CD4-positive, alpha-beta T cell treated with Interleukin-6 for 4 hours (primary cell): Measurements from ENCODE around the gene MAP3K13.
"Not testable (repeated sequence)": the region's sequence is repeated elsewhere in the genome, so short reads cannot be mapped to it uniquely, and the experiment has no call there.

Source experiments
- DNase-seq: peaks from one replicate; pipeline ENCODE4 v3.0.0-alpha.2; 2020; ENCODE audit warnings: mixed read lengths

The MAP3K13 gene

GRCh38 chr3:185399737-185400667 is 37.1 kb downstream of the MAP3K13 start:
- no peak for DNase-seq

- DNase-seq = no peak
These were observed 37.9 kb downstream of the MAP3K13 start for GRCh38 chr3:185400866-185401265.

- no peak for DNase-seq
These were observed 38.5 kb downstream of the MAP3K13 start for GRCh38 chr3:185401319-185401955.

- no peak for DNase-seq
These were observed 39.6 kb downstream of the MAP3K13 start for GRCh38 chr3:185402561-185402960.

GRCh38 chr3:185403002-185403401 is 40.1 kb downstream of the MAP3K13 start:
- no peak for DNase-seq

GRCh38 chr3:185405243-185405642 is 42.3 kb downstream of the MAP3K13 start:
- DNase-seq = no peak

GRCh38 chr3:185405664-185406063 is 42.7 kb downstream of the MAP3K13 start:
- DNase-seq = no peak

- DNase-seq = no peak
These were observed 43.2 kb downstream of the MAP3K13 start for GRCh38 chr3:185406121-185406620.

- no peak for DNase-seq
These were observed 47.0 kb downstream of the MAP3K13 start for GRCh38 chr3:185409957-185410356.

GRCh38 chr3:185411133-185411532 is 48.2 kb downstream of the MAP3K13 start:
- DNase-seq = no peak

GRCh38 chr3:185416513-185416912 is 53.6 kb downstream of the MAP3K13 start:
- DNase-seq = no peak

- not testable (repeated sequence) for DNase-seq
These were observed 55.6 kb downstream of the MAP3K13 start for GRCh38 chr3:185418561-185418977.

GRCh38 chr3:185420762-185421161 is 57.8 kb downstream of the MAP3K13 start:
- no peak for DNase-seq

- DNase-seq = no peak
These were observed 58.8 kb downstream of the MAP3K13 start for GRCh38 chr3:185421577-185422232.

GRCh38 chr3:185422677-185423076 is 59.7 kb downstream of the MAP3K13 start:
- no peak for DNase-seq

- no peak for DNase-seq
These were observed 60.2 kb downstream of the MAP3K13 start for GRCh38 chr3:185423178-185423577.

GRCh38 chr3:185424435-185424834 is 61.5 kb downstream of the MAP3K13 start:
- DNase-seq = no peak

- DNase-seq = no peak
These were observed 67.4 kb downstream of the MAP3K13 start for GRCh38 chr3:185430375-185430774.

- DNase-seq = no peak
These were observed 77.0 kb downstream of the MAP3K13 start for GRCh38 chr3:185439745-185440466.

GRCh38 chr3:185442031-185442430 is 79.1 kb downstream of the MAP3K13 start:
- DNase-seq = no peak

GRCh38 chr3:185444329-185444728 is 81.4 kb downstream of the MAP3K13 start:
- DNase-seq = no peak

GRCh38 chr3:185448107-185448506 is 85.2 kb downstream of the MAP3K13 start:
- no peak for DNase-seq

- not testable (repeated sequence) for DNase-seq
These were observed 88.5 kb downstream of the MAP3K13 start for GRCh38 chr3:185451432-185451831.
